DND-41 (cell line): ENCODE results near the gene IQSEC1.

Experiments
- EZH2 ChIP-seq: IDR thresholded peaks from 3 replicates; pipeline ENCODE4 v1.6.1; 2012; ENCODE audit warnings: borderline replicate concordance, low read depth, mild to moderate bottlenecking, moderate library complexity, low read length, inconsistent platforms; ENCODE audit not compliant: severe bottlenecking
- TF ChIP-seq, protein P1 (sequence below): IDR thresholded peaks from 2 replicates; pipeline ENCODE4 v1.5.1; 2012; ENCODE audit warnings: borderline replicate concordance, low read length, moderate library complexity, mild to moderate bottlenecking; ENCODE audit not compliant: poor library complexity, severe bottlenecking; ENCODE audit errors: extremely low read depth

DNA sequence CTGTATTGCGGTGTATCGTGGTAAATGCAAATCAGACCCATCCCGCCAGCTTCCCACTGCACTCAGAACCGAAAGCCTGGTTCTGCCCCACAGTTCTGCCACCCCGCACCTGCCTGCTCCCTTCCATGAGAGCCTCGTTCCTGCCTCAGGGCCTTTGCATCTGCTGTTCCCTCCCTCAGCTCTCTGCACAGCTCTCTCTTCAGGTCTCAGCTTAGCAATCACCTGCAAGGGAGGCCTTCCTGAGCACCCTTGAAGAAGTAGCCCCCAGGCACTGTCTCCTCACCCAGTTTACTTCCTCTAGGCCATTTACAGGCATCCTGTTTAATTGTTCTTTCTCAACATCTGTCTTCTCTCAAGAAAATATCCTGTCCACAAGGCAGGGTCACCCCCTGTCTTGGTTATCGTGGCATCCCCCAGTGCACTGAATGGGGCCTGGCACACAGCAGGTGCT is 13.3 kb upstream of the IQSEC1 start:
- TF ChIP-seq, protein P1, sequence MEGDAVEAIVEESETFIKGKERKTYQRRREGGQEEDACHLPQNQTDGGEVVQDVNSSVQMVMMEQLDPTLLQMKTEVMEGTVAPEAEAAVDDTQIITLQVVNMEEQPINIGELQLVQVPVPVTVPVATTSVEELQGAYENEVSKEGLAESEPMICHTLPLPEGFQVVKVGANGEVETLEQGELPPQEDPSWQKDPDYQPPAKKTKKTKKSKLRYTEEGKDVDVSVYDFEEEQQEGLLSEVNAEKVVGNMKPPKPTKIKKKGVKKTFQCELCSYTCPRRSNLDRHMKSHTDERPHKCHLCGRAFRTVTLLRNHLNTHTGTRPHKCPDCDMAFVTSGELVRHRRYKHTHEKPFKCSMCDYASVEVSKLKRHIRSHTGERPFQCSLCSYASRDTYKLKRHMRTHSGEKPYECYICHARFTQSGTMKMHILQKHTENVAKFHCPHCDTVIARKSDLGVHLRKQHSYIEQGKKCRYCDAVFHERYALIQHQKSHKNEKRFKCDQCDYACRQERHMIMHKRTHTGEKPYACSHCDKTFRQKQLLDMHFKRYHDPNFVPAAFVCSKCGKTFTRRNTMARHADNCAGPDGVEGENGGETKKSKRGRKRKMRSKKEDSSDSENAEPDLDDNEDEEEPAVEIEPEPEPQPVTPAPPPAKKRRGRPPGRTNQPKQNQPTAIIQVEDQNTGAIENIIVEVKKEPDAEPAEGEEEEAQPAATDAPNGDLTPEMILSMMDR, result no peak
- TF ChIP-seq EZH2, result no peak
